Transverse colon (tissue), 4 donors: ENCODE measurements around the gene PPP6R2. TPM values are rescaled to one million over a fixed set of nuclear protein-coding genes. Genes with fewer than 3 reads are reported as not detected.

ENCODE experiments used
- DNase-seq: peaks from one replicate; pipeline ENCODE4 v3.0.0-alpha.2; 2019
- H3K27ac ChIP-seq, 4 donors: fragments of 200-600 bp; sonication (generic); 2 replicates each; pipeline ENCODE4 v1.5.1; 2016 to 2018; ENCODE audit warnings: inconsistent platforms in 4 of 4
- H3K27me3 ChIP-seq: fragments of 200-600 bp; sonication (generic); 2 replicates; pipeline ENCODE4 v1.5.1; 2017; ENCODE audit warnings: inconsistent platforms
- H3K36me3 ChIP-seq, 4 donors: fragments of 200-600 bp; sonication (generic); 2 replicates each; pipeline ENCODE4 v1.5.1; 2017 to 2019; ENCODE audit warnings: inconsistent platforms in 4 of 4
- H3K4me1 ChIP-seq, 4 donors: fragments of 200-600 bp; sonication (generic); 2 replicates each; pipeline ENCODE4 v1.5.1; 2017 to 2020; ENCODE audit warnings: inconsistent platforms in 4 of 4
- H3K4me3 ChIP-seq, 4 donors: fragments of 200-600 bp; sonication (generic); 1 replicate in 1 of 4; 2 replicates in 3 of 4; pipeline versions ENCODE4 v1.5.1 to v1.6.1; 2017 to 2019; ENCODE audit warnings: inconsistent platforms in 4 of 4
- H3K9me3 ChIP-seq, 2 donors: fragments of 200-600 bp; sonication (generic); 2 replicates each; pipeline ENCODE4 v1.5.1; 2017 to 2019; ENCODE audit warnings: inconsistent platforms in 2 of 2
- CTCF ChIP-seq, 5 experiments: fragments of 200-600 bp in 3 of 5; fragments of 450-650 bp in 2 of 5; sonication (generic) in 3 of 5; IDR thresholded peaks; 1 replicate in 2 of 5; 2 replicates in 3 of 5; pipeline ENCODE4 v1.5.1; 2016 to 2017; ENCODE audit warnings: antibody characterized with exemption in 5 of 5, inconsistent platforms in 3 of 5, mild to moderate bottlenecking in 2 of 5, moderate library complexity in 1 of 5
- EP300 ChIP-seq: sonication (generic); formaldehyde crosslinking; IDR thresholded peaks from one replicate; pipeline ENCODE4 v1.6.1; 2017; ENCODE audit warnings: antibody characterized with exemption, low read depth
- POLR2A ChIP-seq: fragments of 450-650 bp; IDR thresholded peaks from one replicate; pipeline ENCODE4 v1.6.1; 2016; ENCODE audit warnings: antibody characterized with exemption, mild to moderate bottlenecking, moderate library complexity
- POLR2AphosphoS5 ChIP-seq, 3 donors: sonication (generic); formaldehyde crosslinking; IDR thresholded peaks; one replicate each; pipeline ENCODE4 v1.6.1; 2016; ENCODE audit warnings: antibody characterized with exemption in 3 of 3
- WGBS, 2 donors: methylation state at CpG; one replicate each; pipeline ENCODE4 v1.1.5; 2018; ENCODE audit warnings: low coverage in 1 of 2; 5-methylcytosine and 5-hydroxymethylcytosine counted together
- in situ Hi-C, 4 donors: fragments of 200-750 bp; cut with MboI; loops; one replicate each; pipeline versions ENCODE4 v1.15.0 to v1.15.1; 2017; ENCODE audit warnings: low sequenced_read_pairs in 3 of 4, low pct_ligation_motif_present in 1 of 4, low pct_unique_long_range_greater_than_20kb in 1 of 4
- intact Hi-C: fragments of 100-400 bp; cut with DNase I; formaldehyde crosslinking; loops from one replicate; pipeline ENCODE4 v1.15.1; 2023; ENCODE audit warnings: low total_unique reads
- total RNA-seq, 4 donors: library from RNA; depleted of rRNA; stranded (reverse); fragments of >200 nt; gene quantifications; one replicate each; pipeline ENCODE4 v1.1.0, GENCODE V29; 2016

PPP6R2 gene
- total RNA-seq, 4 donors from 2014 or later, result 62.1 to 151 (median 77.8) TPM

GRCh38 chr22:50337262-50338041 lies 5.7 kb upstream of the PPP6R2 start:
- intact Hi-C loops (no loop called here), in situ Hi-C loops (loop anchor here in 1 of 4 donors (10.0 kb wide), 1 partner anchor 63 kb away; the partner anchor contains the start of gene MAPK11)
- Histone ChIP-seq H3K9me3 (no peaks in the 10 kb centered on the region), H3K4me1 (peaks cover 0 to 7% (median 4%) of the 10 kb centered on the region in 4 donors), H3K27me3 (no peaks in the 10 kb centered on the region), H3K27ac (no peak overlapping the region), H3K36me3 (no peaks in the 10 kb centered on the region), H3K4me3 (no peak overlapping the region)
- no peak for DNase-seq
- no peak for TF ChIP-seq POLR2A
- no peak for TF ChIP-seq CTCF (IDR thresholded peaks at IDR 0.05)
- TF ChIP-seq EP300, result no peak
- WGBS, 2 donors, result 94 to 96% methylated on average over 8 to 13 of the region's 13 CpGs

GRCh38 chr22:50338042-50338573 lies 5.0 kb upstream of the PPP6R2 start:
- Histone ChIP-seq H3K27ac (no peak overlapping the region), H3K4me3 (no peak overlapping the region), H3K27me3 (no peaks in the 10 kb centered on the region), H3K9me3 (no peaks in the 10 kb centered on the region), H3K36me3 (no peaks in the 10 kb centered on the region), H3K4me1 (peaks cover 4 to 12% (median 7%) of the 10 kb centered on the region in 4 donors)
- DNase-seq, result no peak
- TF ChIP-seq EP300, result no peak
- no peak for TF ChIP-seq CTCF (IDR thresholded peaks at IDR 0.05)
- TF ChIP-seq POLR2AphosphoS5 (IDR thresholded peaks at IDR 0.05), result no peak
- no peak for TF ChIP-seq POLR2A
- in situ Hi-C loops (loop anchor here in 1 of 4 donors (10.0 kb wide), 1 partner anchor 63 kb away; the partner anchor contains the start of gene MAPK11), intact Hi-C loops (no loop called here)
- WGBS, 2 donors, result 93 to 97% methylated on average over 5 of the region's 5 CpGs

- TF ChIP-seq POLR2AphosphoS5 (IDR thresholded peaks at IDR 0.05), result no peak
- in situ Hi-C loops, result loop anchor here in 1 of 4 donors (10.0 kb wide), 1 partner anchor 64 kb away; the partner anchor contains the start of gene MAPK11
- WGBS, 2 donors, result 93 to 97% methylated on average over 3 to 4 of the region's 4 CpGs
Observed at GRCh38 chr22:50338860-50339462, 4.2 kb upstream of the PPP6R2 start.

GRCh38 chr22:50339945-50340879 lies 2.9 kb upstream of the PPP6R2 start:
- no peak for TF ChIP-seq POLR2AphosphoS5 (IDR thresholded peaks at IDR 0.05)
- no peak for TF ChIP-seq POLR2A
- no peak for TF ChIP-seq CTCF (IDR thresholded peaks at IDR 0.05)
- no peak for TF ChIP-seq EP300
- no peak overlapping the region for H3K4me3 ChIP-seq
- no peaks in the 10 kb centered on the region for H3K9me3 ChIP-seq
- H3K27ac ChIP-seq, result no peak overlapping the region
- 72 to 82% methylated on average over 10 to 12 of the region's 12 CpGs for WGBS, 2 donors
- no peaks in the 10 kb centered on the region for H3K36me3 ChIP-seq
- intact Hi-C loops, result no loop called here
- H3K4me1 ChIP-seq, result peaks cover 4 to 12% (median 7%) of the 10 kb centered on the region in 4 donors
- no peaks in the 10 kb centered on the region for H3K27me3 ChIP-seq
- no peak for DNase-seq
- in situ Hi-C loops, result loop anchor here in 1 of 4 donors (10.0 kb wide), 1 partner anchor 65 kb away; the partner anchor contains the start of gene MAPK11

More at GRCh38 chr22:50338860-50339462, 4.2 kb upstream of the PPP6R2 start:
- Histone ChIP-seq H3K27me3 (no peaks in the 10 kb centered on the region), H3K4me3 (no peak overlapping the region), H3K36me3 (no peaks in the 10 kb centered on the region), H3K9me3 (no peaks in the 10 kb centered on the region), H3K4me1 (peaks cover 4 to 12% (median 7%) of the 10 kb centered on the region in 4 donors), H3K27ac (no peak overlapping the region)
- DNase-seq, result no peak
- intact Hi-C loops, result no loop called here
